Activated naive CD8-positive, alpha-beta T cell treated with anti-CD3 and anti-CD28 coated beads, Interleukin-2, amount 50 U/mL, for 16 hours (primary cell): Measurements from ENCODE around the gene IL17RE.
A peak's percentile ranks its signal among the peaks of the same experiment; 100 is the strongest.
"Not testable (repeated sequence)": the region's sequence is repeated elsewhere in the genome, so short reads cannot be mapped to it uniquely, and the experiment has no call there.

Experiments
- DNase-seq: peaks from one replicate; pipeline ENCODE4 v3.0.0-alpha.2; 2020; ENCODE audit warnings: low read depth, low spot score

IL17RE gene

DNA sequence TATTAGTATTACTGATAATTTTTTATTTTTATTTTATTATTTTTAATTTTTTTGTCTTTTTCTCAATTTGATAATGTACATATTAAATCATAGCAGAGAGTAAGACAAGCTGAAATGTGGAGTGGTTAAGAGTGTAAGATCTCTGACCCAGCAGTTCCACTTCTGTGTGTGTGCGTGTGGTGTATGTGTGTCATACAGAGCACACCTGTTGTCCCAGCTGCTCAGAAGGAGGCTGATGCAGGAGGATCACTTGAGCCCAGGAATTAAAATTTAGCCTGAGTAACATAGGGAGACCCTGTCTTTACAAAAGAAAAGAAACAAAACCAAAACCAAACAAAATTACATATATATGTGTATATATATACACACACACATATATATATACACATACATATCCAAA, 21.2 kb upstream of the IL17RE start:
- no peak for DNase-seq

DNA sequence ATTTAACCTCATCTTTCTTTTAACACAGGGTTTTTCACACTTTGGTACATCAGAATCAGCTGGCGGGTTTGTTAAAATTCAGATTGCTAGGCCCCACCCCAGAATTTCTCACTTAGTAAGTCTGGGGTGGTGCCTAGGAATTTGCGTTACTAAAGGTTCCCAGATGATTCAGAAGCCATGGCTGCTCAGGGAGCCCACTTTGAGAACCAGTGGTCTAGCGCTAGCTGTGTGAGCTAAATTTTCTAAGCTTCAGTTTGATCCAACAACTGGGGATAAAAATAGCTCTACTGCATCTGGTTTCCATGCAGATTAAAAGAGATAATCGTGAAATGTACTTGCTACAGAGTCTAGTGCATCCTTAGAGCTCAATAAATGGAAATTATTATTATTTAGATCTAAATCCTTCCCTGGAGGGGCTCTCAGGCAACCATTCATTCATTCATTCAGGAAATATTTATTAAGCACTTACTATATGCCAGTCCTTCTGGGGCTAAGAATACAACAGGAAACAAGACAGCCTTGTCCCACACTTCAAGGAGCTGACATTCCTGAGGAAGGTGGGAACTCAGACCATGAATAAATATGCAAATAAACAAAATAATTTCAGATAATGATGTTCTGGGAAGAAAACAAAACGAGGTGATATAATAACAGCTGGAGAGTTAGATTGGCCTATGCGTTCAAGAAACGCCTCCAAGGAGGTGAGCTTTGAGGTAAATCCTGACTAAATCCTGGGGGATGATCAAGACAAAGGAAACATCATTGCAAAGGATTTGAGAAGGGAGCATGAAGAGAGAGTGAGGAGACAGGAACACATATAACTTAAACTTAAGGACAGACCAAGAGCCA, 18.7 kb upstream of the IL17RE start:
- DNase-seq: no peak

DNA sequence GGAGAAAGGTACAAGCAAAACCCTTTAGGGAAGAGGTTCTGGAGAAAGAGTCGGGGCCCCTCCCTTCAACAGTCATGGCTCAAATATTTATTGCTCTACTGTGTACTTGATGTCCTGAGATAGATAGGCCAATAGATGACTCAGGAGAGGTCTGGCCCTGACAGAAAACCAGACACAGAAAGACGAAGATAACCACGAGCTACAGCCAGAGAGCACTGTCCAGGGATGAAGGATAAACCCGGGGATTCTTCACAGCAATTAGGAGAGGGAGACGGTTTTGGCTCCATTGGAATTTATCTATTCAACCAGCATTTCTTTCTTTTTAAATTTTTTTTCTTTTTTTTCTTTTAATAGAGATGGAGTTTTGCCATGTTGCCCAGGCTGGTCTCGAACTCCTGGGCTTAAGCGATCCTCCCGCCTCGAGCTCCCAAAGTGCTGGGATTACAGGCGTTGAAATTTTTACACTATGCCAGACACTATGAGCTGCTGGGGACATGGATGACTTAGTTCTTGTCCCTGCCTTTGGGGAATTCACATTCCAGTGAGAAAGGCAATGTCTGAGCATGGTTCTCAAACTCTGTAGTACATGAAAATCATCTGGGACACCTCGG, 18.0 kb upstream of the IL17RE start:
- no peak for DNase-seq

DNA sequence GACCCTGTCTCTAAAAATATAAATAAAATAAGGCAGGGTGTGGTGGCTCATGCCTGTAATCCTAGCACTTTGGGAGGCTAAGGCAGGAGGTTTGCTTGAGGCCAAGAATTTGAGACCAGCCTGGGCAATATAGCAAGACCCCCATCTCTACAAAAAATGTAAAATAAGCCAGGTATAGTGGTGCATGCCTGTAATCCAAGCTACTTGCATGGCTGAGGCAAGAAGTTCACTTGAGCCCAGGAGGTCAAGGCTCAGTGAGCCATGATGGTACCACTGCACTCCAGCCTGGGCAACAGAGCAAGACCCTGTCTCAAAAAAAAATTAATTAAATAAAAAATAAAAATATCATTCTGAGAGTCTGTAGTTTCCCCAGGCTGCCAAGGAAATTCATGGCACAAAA, 16.3 kb upstream of the IL17RE start:
- DNase-seq: no peak

DNA sequence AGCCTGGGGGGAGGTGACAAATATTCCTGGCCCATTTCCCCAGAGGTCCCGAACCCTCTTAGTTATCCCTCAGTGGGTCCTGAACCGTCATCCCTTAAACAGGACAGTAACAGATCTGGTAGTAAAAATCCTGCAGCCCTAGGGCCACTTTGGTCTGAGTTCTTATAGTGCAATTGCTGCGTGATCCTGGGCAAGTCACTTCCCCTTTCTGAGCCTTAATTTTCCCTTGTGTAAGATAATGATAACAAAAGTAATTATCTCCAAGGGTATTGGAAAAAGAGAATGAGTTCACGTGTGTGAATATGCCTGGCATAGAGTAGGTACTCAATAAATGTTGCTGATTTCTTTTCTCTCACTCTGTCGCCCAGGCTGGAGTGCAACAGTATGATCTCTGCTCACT, 15.2 kb upstream of the IL17RE start:
- DNase-seq: no peak

DNA sequence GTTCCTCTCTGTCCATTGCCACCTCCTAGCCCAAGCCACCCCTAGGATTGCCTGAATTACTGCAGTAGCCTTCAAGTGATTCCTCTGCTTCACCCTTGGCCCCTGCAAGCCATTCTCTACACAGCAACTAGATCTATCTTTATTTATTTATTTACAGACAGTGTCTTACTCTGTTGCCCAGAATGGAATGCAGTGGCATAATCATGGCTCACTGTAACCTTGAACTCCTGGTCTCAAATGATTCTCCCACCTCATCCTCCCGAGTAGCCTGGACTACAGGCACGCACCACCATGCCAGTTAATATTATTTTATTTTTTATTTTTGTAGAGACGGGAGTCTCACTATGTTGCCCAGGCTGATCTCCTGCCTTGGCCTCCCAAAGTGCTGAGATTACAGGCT, 14.1 kb upstream of the IL17RE start:
- no peak for DNase-seq

DNA sequence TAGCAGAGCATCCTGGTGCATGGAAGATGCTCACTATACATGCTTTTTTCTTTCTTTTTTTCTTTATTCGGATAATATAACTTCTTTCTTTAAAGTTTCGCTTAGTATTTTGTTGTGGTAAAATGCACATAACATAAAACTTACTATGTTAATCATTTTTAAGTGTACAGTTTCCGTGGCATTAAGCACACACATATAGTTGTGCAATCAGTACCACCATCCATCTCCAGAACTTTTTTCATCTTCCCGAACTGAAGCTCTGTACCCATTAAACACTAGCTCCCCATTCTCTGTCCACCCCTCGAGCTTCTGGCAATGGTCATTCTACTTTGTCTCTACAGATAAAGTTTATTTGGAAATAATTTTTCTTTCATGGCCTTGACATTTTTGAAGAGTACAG, 13.2 kb upstream of the IL17RE start:
- no peak for DNase-seq

DNA sequence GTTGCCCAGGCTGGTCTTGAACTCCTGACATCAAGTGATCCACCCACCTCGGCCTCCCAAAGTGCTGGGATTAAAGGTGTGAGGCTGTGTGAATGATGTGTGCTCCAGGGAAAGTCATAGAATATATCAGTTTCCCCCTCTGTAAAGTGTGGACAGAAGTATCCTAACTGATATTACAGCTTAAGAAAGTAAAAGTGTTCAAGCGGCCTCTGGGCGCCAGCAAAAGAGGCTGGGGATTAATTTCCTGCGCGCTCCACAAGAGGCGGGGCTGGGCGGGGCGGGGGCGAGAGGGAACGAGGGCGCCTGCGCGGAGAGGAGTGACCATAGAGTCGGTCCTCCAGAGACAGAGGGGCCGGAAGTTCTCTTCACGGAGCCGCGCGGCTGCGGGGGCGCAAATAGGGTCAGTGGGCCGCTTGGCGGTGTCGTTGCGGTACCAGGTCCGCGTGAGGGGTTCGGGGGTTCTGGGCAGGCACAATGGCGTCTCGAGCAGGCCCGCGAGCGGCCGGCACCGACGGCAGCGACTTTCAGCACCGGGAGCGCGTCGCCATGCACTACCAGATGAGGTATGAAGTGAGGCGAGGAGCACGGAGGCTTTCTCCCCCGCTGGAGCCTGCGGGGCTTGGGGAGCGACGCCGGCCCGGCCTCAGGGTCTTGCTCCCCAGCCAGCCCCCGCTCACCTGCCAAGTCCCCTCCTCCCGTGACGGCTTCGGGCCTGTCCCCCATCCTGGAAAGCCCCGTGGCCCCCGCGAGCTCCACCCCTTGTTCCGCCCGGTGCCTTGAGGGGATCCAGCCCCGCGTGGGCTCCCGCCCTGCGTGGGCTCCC, 12.2 kb upstream of the IL17RE start, which contains the start of gene JAGN1:
Gene JAGN1 (plus strand): TSS at position 362 of the 823 bp plus-strand sequence. CDS start 113 bp downstream, at position 475.
- peak; percentile 79 for DNase-seq

DNA sequence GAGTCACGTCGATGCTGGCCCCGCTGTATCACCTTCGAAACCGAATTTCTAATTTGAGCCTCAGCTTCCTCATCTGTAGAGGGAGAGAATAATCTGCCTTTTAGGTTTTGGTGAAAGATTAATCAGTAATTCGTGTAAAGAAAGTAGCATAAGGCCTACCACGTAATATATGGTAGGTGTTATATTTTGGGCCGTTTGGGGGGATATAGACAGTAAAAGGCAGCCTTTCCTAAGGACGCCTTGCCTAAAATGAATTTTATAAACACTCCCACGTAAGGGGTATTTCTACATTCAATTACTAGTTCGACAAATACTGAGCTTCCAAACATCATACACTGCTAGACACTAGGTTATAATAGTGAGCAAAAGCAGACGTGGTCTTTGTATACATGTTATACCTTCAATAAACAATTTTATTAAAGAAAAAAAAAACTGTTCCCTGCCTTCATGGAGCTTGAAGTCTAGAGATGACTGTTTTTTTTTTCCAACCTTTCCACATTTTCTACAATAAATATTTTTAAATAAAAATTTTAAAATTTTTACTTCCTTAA, 11.5 kb upstream of the IL17RE start:
- DNase-seq: no peak

DNA sequence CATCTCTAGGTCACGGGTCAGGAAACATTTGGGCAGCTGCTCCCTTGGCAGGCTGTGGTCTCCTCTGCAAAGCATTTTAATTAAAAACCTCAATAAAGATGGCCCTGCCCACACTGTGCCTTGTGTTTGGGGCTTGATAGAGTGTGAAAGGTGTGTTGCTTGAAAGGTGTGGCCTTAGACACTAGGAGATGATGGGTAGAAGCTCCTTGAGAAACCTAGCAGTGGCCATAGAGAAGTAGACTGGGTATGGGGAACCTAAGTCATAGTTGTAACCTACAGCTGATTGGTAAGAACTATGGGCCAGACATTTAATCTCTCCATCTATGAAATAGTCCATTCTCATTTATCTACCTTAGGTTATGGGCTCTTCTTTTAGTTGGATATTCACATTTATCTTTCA, 8.9 kb upstream of the IL17RE start:
- DNase-seq: no peak

DNA sequence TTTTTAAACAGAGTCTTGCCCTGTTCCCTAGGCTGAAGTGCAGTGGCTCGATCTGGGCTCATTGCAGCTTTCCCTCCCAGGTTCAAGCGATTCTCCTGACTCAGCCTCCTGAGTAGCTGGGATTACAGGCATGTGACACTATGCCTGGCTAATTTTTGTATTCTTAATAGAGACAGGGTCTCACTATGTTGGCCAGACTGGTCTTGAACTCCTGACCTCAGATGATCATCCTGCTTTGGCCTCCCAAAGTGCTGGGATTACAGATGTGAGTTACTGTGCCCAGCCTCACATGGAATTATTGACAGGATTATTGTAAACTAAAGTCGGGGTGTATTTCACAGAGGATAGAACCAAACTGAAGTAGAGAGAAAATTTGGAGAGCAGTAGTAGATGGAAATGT, 6.9 kb upstream of the IL17RE start:
- DNase-seq: not testable (repeated sequence)

DNA sequence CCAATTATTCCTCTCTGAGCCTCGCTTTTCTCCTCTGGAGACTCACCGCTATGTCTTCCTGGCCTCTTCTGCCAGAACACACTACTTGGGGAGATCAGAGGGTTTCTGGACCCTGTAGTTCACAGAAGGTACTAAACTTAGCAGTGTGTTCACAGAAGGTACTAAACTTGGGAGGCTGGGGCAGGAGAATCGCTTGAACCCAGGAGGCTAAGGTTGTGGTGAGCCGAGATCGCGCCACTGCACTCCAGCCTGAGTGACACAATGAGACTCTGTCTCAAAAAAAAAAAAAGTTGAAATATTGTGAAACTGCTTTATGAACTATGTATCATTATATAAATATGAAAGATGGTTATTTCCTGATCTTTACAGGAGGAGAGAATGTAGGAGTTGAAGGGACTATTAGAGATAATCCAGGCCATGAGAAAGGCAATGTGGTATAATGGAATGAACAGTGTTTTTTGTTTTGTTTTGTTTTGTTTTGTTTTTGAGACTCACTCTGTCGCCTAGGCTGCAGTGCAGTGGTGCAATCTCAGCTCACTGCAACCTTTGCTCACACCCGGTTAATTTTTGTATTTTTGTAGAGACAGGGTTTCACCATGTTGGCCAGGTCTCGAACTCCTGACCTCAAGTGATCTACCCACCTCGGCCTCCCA, 5.8 kb upstream of the IL17RE start:
- not testable (repeated sequence) for DNase-seq

DNA sequence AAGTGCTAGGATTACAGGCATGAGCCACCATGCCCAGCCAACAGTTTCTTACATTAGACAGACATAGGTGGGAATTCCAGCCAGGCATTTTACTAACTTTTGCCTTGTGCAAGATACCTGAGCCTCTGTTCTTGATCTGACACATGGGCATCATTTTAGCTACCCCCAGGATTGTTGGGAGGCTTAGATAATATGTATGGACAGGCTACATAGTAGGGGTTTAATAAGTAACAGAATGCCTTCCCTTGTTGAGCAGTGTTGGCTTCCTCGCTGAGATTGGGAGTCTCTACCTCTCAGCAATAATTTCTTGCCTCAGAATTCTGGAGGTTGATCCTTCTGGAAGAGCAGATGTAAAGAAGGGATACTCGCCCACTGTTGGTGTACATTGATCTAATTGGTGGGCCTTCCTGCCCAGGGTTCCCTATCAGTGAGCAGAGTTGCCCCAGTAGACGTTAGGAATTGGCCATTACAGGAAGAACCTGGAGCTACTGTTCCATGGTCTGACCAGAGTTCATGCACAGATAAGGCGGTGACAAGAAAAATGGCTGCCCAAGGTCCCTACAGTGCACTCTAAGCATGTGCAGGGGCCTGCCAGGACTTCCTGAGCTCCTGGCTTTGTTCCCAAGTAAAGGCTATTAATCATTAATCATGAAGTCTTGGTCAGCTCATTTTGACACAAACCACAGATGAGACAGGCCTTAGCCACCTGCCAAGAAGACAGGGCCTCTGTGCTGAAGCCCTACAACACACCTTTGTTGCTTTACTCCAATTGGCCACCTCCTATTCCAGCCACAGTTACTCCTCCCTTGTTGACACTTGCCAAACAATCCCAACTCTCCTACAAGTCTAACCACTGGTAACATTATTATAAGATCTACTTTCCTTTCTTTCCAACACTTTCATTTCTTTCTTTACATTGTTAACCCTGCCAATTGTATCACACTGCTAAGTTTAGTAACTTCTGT, 5.0 kb upstream of the IL17RE start:
- no peak for DNase-seq

DNA sequence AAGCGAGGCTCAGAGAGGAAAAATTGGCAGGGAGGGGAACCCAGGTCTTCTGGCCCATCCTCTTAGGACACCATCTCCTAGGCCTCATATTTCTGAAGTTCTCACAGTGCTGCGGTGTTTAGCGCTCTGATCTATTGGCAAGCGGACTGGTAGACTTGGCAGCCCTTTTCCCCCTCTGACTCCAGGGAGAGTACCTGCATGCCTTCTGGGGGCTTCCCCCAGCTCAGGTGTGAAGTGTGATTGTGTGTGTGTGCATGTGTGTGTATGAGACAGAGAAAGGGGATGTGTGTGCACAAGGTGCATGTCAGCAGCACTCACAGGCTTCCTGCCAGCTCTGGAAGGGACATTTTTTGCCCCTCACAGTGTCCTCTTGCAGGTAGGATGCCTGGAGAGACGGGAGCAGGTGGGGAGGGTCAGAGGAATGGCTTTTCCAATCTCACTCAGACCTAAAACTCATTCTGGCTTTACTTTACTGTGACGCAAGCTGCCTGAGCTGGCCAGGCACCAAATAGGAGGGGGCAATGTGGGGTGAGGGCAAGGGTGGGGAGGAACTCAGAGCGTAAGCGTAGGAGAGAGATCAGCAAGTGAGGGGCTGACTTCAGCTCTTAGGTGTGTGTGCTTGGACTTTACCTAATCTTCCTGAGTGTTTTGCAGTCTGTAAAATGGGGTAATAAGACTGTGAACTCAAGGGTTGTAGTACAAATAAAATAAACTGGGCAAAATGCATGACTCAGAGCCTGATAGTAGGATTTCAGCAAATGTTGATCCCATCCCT, 4.0 kb upstream of the IL17RE start:
- DNase-seq: no peak

DNA sequence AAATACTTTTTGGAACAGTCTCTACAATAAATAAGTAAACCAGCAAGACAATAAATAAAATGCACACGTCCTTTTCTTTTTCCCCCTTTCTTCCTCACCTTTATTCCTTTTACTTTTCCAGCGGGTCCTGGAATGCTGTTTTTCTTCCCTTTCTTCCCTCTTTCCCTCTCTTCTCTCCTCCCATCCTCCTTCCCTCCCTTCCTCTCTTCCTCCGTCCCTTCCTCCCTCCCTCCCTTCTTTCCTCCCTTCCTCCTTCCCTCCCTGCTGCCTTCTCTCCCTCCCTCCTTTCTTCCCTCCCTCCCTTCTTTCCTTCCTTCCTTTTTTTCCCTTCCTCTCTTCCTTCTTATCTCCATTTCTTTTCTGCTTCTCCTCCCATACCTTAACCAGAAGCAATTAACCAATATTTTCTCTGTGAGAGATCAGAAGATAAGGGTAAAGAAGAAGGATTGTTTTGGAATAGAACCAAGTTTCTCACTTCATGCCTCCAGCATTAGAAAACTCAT, 3.3 kb upstream of the IL17RE start:
- no peak for DNase-seq

DNA sequence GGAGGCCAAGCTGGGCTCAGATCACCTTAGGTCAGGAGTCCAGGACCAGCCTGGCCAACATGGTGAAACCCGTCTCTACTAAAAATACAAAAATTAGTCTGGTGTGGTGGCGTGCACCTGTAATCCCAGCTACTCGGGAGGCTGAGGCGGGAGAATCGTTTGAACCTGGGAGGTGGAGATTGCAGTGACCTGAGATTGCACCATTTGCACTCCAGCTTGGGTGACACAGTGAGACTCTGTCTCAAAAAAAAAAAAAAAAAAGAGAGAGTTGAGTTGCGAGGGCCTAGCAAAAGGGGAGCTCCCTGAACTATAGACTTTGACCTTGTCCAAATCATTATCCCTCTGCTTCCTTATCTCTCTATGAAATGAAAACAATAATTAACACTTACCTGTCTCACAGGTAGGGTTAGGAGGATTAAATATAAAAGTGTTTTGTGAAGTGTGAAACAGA, 1.7 kb upstream of the IL17RE start:
- DNase-seq: not testable (repeated sequence)

DNA sequence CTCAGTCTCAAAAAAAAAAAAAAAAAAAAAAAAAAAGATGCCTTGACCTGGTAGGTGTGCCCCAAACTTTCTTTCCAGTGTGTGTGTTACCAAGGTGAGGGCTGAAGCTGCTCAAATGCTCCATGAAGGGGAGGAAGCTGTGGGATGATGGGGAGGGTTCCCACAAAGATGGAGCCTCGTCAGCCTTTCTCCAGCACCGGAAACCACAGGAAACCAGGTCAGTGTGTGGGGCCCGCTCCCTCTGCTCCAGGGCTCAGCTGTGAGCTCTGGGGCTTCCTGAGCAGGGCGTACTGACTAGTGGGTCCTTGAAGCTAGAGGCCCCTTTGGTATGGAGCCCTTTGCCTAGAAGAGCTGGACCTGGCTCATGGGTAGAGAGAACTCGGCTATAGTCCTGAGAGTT, 681 bp upstream of the IL17RE start:
- DNase-seq: no peak

DNA sequence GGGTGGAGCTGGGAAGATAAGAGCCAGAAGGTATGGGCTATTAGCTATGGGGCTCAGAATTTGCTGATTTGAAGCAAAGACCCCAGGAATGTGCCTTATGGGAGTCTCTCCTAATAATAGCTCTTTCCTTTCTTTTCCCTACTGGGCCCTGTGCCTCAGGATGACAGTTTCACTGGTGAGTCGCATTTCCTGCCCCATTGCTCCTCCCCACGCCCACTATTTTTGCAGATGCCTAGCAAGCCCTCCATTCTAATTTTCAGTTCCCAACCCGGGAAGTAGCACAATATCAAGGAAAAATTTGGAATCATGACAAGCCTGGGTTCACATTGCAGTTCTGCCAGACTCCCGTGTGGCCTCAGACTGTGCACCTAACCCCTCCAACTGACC, 583 bp downstream of the IL17RE start:
- no peak for DNase-seq

DNA sequence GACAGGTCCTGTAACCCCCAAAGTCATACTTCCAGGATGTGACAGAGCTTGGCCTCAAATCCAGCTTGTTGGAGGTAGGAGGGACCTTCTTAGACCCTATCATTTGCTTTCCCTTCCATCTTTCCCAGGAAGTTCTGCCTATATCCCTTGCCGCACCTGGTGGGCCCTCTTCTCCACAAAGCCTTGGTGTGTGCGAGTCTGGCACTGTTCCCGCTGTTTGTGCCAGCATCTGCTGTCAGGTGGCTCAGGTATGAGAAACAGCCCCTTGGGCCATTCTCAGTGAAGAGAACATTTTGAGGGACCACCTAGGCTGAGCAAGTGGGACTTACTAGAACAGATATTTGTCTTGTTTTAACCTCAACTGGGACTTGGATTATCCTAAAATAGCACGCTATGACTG, 1.3 kb downstream of the IL17RE start:
- DNase-seq: no peak
